ENCODE results near the gene HTT. TPM values are rescaled to one million over a fixed set of nuclear protein-coding genes. Genes with fewer than 3 reads are reported as not detected.

HTT gene
- polyA plus RNA-seq, 1 donor (not counting 4 experiments of a cell fraction or from before 2014, with no cell fraction given): 16.2 TPM

GRCh38 chr4:3177905-3178304, 103.4 kb downstream of the HTT start:
- no peaks in the 10 kb centered on the region for H3K79me2 ChIP-seq (ENCODE audit: control insufficient read depth, insufficient read depth, low read length)
- dilution Hi-C loops (cut with MboI; ENCODE audit: extremely low pct_ligation_motif_present, low sequenced_read_pairs): no loop called here
- H3K4me3 ChIP-seq (ENCODE audit: control insufficient read depth in 2 of 3, extremely low read depth in 1 of 3, insufficient read depth in 2 of 3, low read depth in 1 of 3, low read length in 3 of 3): no peak overlapping the region

GRCh38 chr4:3178351-3178750, 103.9 kb downstream of the HTT start:
- Histone ChIP-seq H4K20me1 (ENCODE audit: control insufficient read depth, extremely low read depth, insufficient read depth, low read length) (no peaks in the 10 kb centered on the region), H3K4me3 (ENCODE audit: control insufficient read depth in 2 of 3, extremely low read depth in 1 of 3, insufficient read depth in 2 of 3, low read depth in 1 of 3, low read length in 3 of 3) (no peak overlapping the region), H3K27me3 (ENCODE audit: control insufficient read depth, extremely low read depth, insufficient read depth, low read length) (no peaks in the 10 kb centered on the region), H3K4me2 (ENCODE audit: control insufficient read depth, extremely low read depth, insufficient read depth, low read depth, low read length) (no peak overlapping the region), H3K9ac (ENCODE audit: control insufficient read depth, extremely low read depth, insufficient read depth, low read length) (no peak overlapping the region), H3K27ac (ENCODE audit: control insufficient read depth, insufficient read depth, low read length) (no peak overlapping the region), H3K9me1 (ENCODE audit: control insufficient read depth, extremely low read depth, insufficient read depth, low read length) (no peaks in the 10 kb centered on the region), H2AFZ (ENCODE audit: control insufficient read depth, low read length) (no peak overlapping the region), H3K79me2 (ENCODE audit: control insufficient read depth, insufficient read depth, low read length) (no peaks in the 10 kb centered on the region), H3K4me1 (ENCODE audit: control insufficient read depth, extremely low read depth, insufficient read depth, low read length) (no peaks in the 10 kb centered on the region), H3K9me3 (ENCODE audit: control insufficient read depth, low read depth, low read length) (no peaks in the 10 kb centered on the region), H3K36me3 (ENCODE audit: control insufficient read depth in 2 of 2, extremely low read depth in 1 of 2, insufficient read depth in 2 of 2, low read length in 2 of 2) (peaks cover 16 to 30% of the 10 kb centered on the region in 2 experiments)
- dilution Hi-C loops (cut with MboI; ENCODE audit: extremely low pct_ligation_motif_present, low sequenced_read_pairs): no loop called here
- TF ChIP-seq CTCF (optimal IDR thresholded peaks at IDR 0.05 in 1 of 3, IDR thresholded peaks at IDR 0.05 in 1 of 3, conservative IDR thresholded peaks at IDR 0.05 in 1 of 3; ENCODE audit: extremely low read depth in 1 of 3, insufficient read depth in 2 of 3, low read length in 3 of 3) (no peak), EZH2 (IDR thresholded peaks at IDR 0.05; ENCODE audit: low read length) (no peak)
- FAIRE-seq: no peak
- DNase-seq (ENCODE audit: low read depth, low spot score): no peak

More at GRCh38 chr4:3177905-3178304, 103.4 kb downstream of the HTT start:
- Histone ChIP-seq H3K4me1 (ENCODE audit: control insufficient read depth, extremely low read depth, insufficient read depth, low read length) (no peaks in the 10 kb centered on the region), H3K36me3 (ENCODE audit: control insufficient read depth in 2 of 2, extremely low read depth in 1 of 2, insufficient read depth in 2 of 2, low read length in 2 of 2) (peaks cover 16 to 32% of the 10 kb centered on the region in 2 experiments), H3K9ac (ENCODE audit: control insufficient read depth, extremely low read depth, insufficient read depth, low read length) (no peak overlapping the region), H3K27ac (ENCODE audit: control insufficient read depth, insufficient read depth, low read length) (no peak overlapping the region), H4K20me1 (ENCODE audit: control insufficient read depth, extremely low read depth, insufficient read depth, low read length) (no peaks in the 10 kb centered on the region), H2AFZ (ENCODE audit: control insufficient read depth, low read length) (no peak overlapping the region), H3K9me1 (ENCODE audit: control insufficient read depth, extremely low read depth, insufficient read depth, low read length) (no peaks in the 10 kb centered on the region), H3K4me2 (ENCODE audit: control insufficient read depth, extremely low read depth, insufficient read depth, low read depth, low read length) (no peak overlapping the region), H3K27me3 (ENCODE audit: control insufficient read depth, extremely low read depth, insufficient read depth, low read length) (no peaks in the 10 kb centered on the region), H3K9me3 (ENCODE audit: control insufficient read depth, low read depth, low read length) (no peaks in the 10 kb centered on the region)
- TF ChIP-seq EZH2 (IDR thresholded peaks at IDR 0.05; ENCODE audit: low read length): no peak
- no peak for TF ChIP-seq CTCF (optimal IDR thresholded peaks at IDR 0.05 in 1 of 3, IDR thresholded peaks at IDR 0.05 in 1 of 3, conservative IDR thresholded peaks at IDR 0.05 in 1 of 3; ENCODE audit: extremely low read depth in 1 of 3, insufficient read depth in 2 of 3, low read length in 3 of 3)
- FAIRE-seq (no peak), DNase-seq (ENCODE audit: low read depth, low spot score) (no peak)
